WTC11 (cell line): ENCODE results near the gene ANKRD66.

ENCODE experiments used
- CTCF ChIP-seq: fragments of 200-600 bp; IDR thresholded peaks from 2 replicates; pipeline ENCODE4 v1.8.0; 2022; ENCODE audit warnings: antibody characterized with exemption
- MAX ChIP-seq: sonication (generic); formaldehyde crosslinking; IDR thresholded peaks from 2 replicates; pipeline ENCODE4 v1.8.0; 2022; ENCODE audit warnings: mild to moderate bottlenecking, missing genetic modification reagents
- USF2 ChIP-seq: sonication (generic); formaldehyde crosslinking; IDR thresholded peaks from 2 replicates; pipeline ENCODE4 v1.8.1; 2023; ENCODE audit warnings: mild to moderate bottlenecking, missing genetic modification reagents, moderate library complexity
- ZNF317 ChIP-seq: sonication (generic); formaldehyde crosslinking; IDR thresholded peaks from 2 replicates; pipeline ENCODE4 v1.8.1; 2023; ENCODE audit warnings: low read depth, mild to moderate bottlenecking, moderate library complexity, missing genetic modification reagents, borderline replicate concordance

GRCh38 chr6:46756469-46757213 is 9.9 kb downstream of the ANKRD66 start:
- TF ChIP-seq CTCF (no peak), MAX (CRISPR knock-in tag) (no peak), USF2 (CRISPR knock-in tag) (no peak), ZNF317 (CRISPR knock-in tag) (no peak)
